ENCODE data around the gene UBN1.

Gene UBN1

DNA sequence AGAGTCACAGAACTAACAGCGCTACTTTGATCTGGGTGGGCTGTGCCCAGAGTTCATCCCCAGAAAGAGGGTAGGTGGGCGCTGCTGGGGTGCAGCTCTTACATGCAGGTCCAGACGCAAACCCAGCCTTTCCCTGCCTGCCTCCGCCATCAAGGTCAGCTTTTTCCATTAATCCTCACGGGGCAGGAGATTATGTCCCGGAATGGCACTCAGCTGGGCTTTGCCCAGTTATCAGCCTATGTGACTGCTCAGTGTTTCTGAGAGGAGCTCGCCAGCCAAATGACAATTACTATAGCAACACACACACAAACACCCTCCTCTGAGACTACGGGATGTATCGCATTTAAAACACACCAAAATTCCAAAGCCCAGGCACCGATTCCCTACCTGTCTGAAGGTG lies 20.3 kb upstream of the UBN1 start:
- H3K4me2 ChIP-seq (ENCODE audit: low read length): no peak overlapping the region

DNA sequence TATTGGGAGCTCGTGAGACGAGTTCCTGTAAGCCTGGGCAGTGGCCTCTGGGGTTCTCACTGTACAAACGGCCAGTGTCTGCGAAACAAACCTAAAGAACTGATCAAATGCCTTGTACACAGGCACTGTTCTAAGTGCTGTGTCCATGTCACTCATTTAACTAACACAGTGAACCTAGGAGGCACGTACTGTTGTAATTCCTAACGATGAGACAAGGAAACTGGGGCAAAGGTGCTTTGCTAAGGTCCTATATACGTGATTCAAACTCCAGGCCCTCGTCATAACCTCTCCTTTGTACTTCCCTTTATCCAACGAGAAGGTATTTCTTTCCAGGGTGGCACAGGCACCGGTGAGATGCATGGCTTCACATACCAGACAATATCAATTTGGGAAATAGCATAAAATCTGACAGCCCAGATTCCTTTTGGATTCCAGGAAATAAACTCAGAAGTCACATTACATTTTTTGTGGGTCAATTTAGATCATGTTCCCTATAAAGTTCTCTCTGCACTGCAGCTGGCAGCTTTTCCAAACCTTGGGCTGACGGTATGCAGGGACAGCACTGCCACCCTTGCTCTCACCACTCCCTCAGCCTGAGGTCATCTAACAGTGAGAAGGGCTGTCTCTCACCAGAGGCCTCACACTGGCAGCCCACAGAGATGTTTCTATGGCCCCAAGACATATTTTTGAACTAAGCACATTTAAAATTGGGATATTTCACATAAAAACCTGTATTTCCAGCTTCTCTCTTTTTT lies 18.5 kb upstream of the UBN1 start:
- no peak overlapping the region for H3K4me2 ChIP-seq (ENCODE audit: low read length)
- no peaks in the 10 kb centered on the region for H3K9me2 ChIP-seq (ENCODE audit: low read depth, low read length)
- H2AFZ ChIP-seq (ENCODE audit: low read length): no peak overlapping the region
- no peak overlapping the region for H3K4me3 ChIP-seq (ENCODE audit: low read depth, low read length, poor library complexity, severe bottlenecking)
- TF ChIP-seq EZH2 (IDR thresholded peaks at IDR 0.05; ENCODE audit: borderline replicate concordance, low read length): no peak
- TF ChIP-seq, protein P1, sequence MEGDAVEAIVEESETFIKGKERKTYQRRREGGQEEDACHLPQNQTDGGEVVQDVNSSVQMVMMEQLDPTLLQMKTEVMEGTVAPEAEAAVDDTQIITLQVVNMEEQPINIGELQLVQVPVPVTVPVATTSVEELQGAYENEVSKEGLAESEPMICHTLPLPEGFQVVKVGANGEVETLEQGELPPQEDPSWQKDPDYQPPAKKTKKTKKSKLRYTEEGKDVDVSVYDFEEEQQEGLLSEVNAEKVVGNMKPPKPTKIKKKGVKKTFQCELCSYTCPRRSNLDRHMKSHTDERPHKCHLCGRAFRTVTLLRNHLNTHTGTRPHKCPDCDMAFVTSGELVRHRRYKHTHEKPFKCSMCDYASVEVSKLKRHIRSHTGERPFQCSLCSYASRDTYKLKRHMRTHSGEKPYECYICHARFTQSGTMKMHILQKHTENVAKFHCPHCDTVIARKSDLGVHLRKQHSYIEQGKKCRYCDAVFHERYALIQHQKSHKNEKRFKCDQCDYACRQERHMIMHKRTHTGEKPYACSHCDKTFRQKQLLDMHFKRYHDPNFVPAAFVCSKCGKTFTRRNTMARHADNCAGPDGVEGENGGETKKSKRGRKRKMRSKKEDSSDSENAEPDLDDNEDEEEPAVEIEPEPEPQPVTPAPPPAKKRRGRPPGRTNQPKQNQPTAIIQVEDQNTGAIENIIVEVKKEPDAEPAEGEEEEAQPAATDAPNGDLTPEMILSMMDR (IDR thresholded peaks at IDR 0.05; ENCODE audit: low read length): no peak
- H3F3A ChIP-seq (ENCODE audit: insufficient read depth, low read length): no peaks in the 10 kb centered on the region
- peaks cover 84% of the 10 kb centered on the region for H3K36me3 ChIP-seq (ENCODE audit: insufficient read depth, low read length)
- H3K27ac ChIP-seq (ENCODE audit: low read depth, low read length, poor library complexity, severe bottlenecking): no peak overlapping the region
- no peaks in the 10 kb centered on the region for H3K27me3 ChIP-seq (ENCODE audit: insufficient read depth, low read length)
- no peaks in the 10 kb centered on the region for H4K20me1 ChIP-seq (ENCODE audit: insufficient read depth, low read length)
- no peaks in the 10 kb centered on the region for H3K79me2 ChIP-seq (ENCODE audit: insufficient read depth, low read length)
- H3K9ac ChIP-seq (ENCODE audit: low read length): no peak overlapping the region
- H3K4me1 ChIP-seq (ENCODE audit: insufficient read depth, low read length, severe bottlenecking): no peaks in the 10 kb centered on the region
- H3K9me3 ChIP-seq (ENCODE audit: low read length): no peaks in the 10 kb centered on the region

More for the DNA sequence above, 20.3 kb upstream of the UBN1 start:
- no peaks in the 10 kb centered on the region for H3K79me2 ChIP-seq (ENCODE audit: insufficient read depth, low read length)
- no peaks in the 10 kb centered on the region for H3K4me1 ChIP-seq (ENCODE audit: insufficient read depth, low read length, severe bottlenecking)
- no peak overlapping the region for H2AFZ ChIP-seq (ENCODE audit: low read length)
- peaks cover 83% of the 10 kb centered on the region for H3K36me3 ChIP-seq (ENCODE audit: insufficient read depth, low read length)
- no peak overlapping the region for H3K4me3 ChIP-seq (ENCODE audit: low read depth, low read length, poor library complexity, severe bottlenecking)
- no peaks in the 10 kb centered on the region for H3F3A ChIP-seq (ENCODE audit: insufficient read depth, low read length)
- H3K27me3 ChIP-seq (ENCODE audit: insufficient read depth, low read length): no peaks in the 10 kb centered on the region
- H3K9ac ChIP-seq (ENCODE audit: low read length): no peak overlapping the region
- H3K9me3 ChIP-seq (ENCODE audit: low read length): no peaks in the 10 kb centered on the region
- no peak overlapping the region for H3K27ac ChIP-seq (ENCODE audit: low read depth, low read length, poor library complexity, severe bottlenecking)
- no peaks in the 10 kb centered on the region for H4K20me1 ChIP-seq (ENCODE audit: insufficient read depth, low read length)
- TF ChIP-seq, protein P1 (IDR thresholded peaks at IDR 0.05; ENCODE audit: low read length): no peak
- TF ChIP-seq EZH2 (IDR thresholded peaks at IDR 0.05; ENCODE audit: borderline replicate concordance, low read length): no peak
- no peaks in the 10 kb centered on the region for H3K9me2 ChIP-seq (ENCODE audit: low read depth, low read length)

DNA sequence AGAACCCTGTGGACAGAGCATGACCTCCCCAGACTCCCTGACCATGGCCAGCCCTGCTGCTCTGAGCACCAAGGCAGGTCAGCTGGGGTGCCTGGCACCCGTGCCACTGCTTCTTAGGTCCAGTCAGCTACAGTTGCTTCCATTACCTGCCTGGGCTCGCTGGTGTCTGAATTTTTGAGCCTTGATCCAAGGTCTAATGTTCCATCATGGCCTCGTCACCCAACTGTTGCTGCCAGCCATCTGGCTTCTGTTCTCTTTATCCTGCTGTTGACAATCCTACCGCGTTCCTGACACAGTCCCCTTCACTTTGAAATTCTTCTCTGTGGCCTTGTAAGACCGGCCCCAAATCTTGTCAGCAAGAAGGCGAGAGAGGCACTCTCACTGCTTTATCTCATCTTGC lies 16.9 kb upstream of the UBN1 start:
- no peaks in the 10 kb centered on the region for H3K27me3 ChIP-seq (ENCODE audit: insufficient read depth, low read length)
- TF ChIP-seq, protein P1 (IDR thresholded peaks at IDR 0.05; ENCODE audit: low read length): no peak
- TF ChIP-seq EZH2 (IDR thresholded peaks at IDR 0.05; ENCODE audit: borderline replicate concordance, low read length): no peak
- no peaks in the 10 kb centered on the region for H3K9me3 ChIP-seq (ENCODE audit: low read length)
- no peak overlapping the region for H3K27ac ChIP-seq (ENCODE audit: low read depth, low read length, poor library complexity, severe bottlenecking)
- H4K20me1 ChIP-seq (ENCODE audit: insufficient read depth, low read length): no peaks in the 10 kb centered on the region
- no peaks in the 10 kb centered on the region for H3K9me2 ChIP-seq (ENCODE audit: low read depth, low read length)
- no peaks in the 10 kb centered on the region for H3F3A ChIP-seq (ENCODE audit: insufficient read depth, low read length)
- peaks cover 81% of the 10 kb centered on the region for H3K36me3 ChIP-seq (ENCODE audit: insufficient read depth, low read length)
- no peak overlapping the region for H3K4me3 ChIP-seq (ENCODE audit: low read depth, low read length, poor library complexity, severe bottlenecking)
- no peaks in the 10 kb centered on the region for H3K79me2 ChIP-seq (ENCODE audit: insufficient read depth, low read length)
- H3K4me2 ChIP-seq (ENCODE audit: low read length): no peak overlapping the region
- no peak overlapping the region for H3K9ac ChIP-seq (ENCODE audit: low read length)
- H2AFZ ChIP-seq (ENCODE audit: low read length): no peak overlapping the region
- no peaks in the 10 kb centered on the region for H3K4me1 ChIP-seq (ENCODE audit: insufficient read depth, low read length, severe bottlenecking)

Data from OCI-LY1 (cell line).